ENCODE data around the gene SLC47A2.
"Not testable (repeated sequence)": the region's sequence is repeated elsewhere in the genome, so short reads cannot be mapped to it uniquely, and the experiment has no call there.

SLC47A2 gene

DNA sequence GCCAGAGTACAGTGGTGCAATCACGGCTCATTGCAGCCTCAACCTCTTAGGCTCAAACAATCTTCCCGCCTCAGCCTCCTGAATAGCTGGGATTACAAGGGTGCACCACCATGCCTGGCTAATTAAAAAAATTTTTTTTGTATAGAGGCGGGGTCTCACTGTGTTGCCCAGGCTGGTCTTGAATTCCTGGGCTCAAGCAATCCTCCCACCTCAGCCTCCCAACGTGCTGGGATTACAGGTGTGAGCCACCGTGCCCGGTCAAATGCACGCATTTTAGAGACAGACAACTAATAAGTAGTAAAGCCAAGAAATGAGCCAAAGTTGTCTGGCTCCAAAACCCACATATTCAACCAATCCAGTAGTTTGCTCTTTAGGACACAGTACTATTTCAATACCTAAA lies 46.7 kb downstream of the SLC47A2 start:
- not testable (repeated sequence) for DNase-seq (ENCODE audit: low spot score)

DNA sequence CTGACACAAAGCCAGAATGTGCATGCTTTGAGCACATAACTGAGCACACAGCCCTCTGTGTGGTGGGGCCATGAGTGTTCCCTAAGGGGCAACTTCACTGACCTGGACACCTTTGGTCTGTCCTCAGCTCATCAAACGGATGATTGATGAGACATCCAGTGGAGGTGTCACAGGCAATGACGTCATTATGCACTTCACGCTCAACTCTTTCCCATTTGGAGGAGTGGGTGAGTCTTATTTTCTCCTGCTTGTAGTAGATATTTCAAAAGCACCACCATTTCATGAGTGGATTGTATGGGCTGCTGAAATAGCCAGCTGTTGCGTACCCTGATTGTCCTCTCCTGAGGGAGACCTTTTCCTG lies 51.6 kb downstream of the SLC47A2 start:
- no peak for DNase-seq (ENCODE audit: low spot score)

DNA sequence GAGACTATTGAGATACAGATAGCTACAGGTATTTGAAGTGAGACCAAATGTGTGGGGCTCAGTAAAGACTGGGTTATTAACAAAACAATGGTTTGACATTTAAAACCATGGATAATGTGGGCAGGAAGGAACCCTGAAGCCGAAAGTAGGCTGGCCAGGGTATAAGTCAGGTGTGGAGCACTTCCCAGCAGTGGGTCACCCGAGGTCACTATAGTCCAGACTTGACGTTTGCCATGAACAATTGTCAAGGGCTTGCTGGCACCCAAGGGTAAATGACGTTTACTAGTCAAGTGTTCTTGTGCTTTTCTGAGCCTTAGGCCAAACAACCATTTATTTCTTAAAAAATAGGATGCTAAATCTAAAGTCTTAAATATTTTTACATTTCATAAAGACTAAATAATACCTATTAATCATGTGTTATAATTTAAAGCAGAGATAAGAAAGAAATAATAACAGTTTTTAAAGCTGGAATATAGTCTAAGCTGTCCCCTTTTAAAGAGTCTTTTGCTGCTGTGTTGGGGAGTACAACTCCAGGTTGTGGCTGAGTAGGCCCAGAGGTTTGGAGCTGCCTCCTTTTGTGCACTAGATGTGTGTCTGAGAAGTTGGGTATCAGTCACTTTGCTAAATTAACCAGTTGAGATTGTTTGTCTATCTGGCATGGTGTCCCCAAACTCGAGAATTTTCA lies 52.1 kb downstream of the SLC47A2 start:
- no peak for DNase-seq (ENCODE audit: low spot score)

GRCh38 chr17:19663097-19663496 lies 53.3 kb downstream of the SLC47A2 start:
- DNase-seq (ENCODE audit: low spot score), result no peak

DNA sequence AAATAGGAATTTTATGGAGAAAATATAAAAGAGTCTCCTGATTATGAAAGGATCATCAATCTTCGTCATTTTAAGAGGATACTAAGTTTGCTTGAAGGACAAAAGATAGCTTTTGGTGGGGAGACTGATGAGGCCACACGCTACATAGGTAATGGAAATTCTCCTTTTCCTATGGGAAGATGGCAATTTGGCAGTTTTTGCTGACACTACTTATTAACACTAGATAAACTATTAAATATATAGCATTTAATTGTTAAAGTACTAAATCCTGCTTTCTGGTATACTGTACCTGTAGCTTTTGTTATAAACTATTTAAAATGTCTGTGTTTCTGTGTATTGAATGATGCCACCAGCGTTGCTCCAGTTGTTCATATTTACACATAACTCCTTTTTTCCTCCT lies 55.3 kb downstream of the SLC47A2 start:
- DNase-seq (ENCODE audit: low spot score), result no peak

GRCh38 chr17:19660219-19660870 lies 56.0 kb downstream of the SLC47A2 start:
- no peak for DNase-seq (ENCODE audit: low spot score)

DNA sequence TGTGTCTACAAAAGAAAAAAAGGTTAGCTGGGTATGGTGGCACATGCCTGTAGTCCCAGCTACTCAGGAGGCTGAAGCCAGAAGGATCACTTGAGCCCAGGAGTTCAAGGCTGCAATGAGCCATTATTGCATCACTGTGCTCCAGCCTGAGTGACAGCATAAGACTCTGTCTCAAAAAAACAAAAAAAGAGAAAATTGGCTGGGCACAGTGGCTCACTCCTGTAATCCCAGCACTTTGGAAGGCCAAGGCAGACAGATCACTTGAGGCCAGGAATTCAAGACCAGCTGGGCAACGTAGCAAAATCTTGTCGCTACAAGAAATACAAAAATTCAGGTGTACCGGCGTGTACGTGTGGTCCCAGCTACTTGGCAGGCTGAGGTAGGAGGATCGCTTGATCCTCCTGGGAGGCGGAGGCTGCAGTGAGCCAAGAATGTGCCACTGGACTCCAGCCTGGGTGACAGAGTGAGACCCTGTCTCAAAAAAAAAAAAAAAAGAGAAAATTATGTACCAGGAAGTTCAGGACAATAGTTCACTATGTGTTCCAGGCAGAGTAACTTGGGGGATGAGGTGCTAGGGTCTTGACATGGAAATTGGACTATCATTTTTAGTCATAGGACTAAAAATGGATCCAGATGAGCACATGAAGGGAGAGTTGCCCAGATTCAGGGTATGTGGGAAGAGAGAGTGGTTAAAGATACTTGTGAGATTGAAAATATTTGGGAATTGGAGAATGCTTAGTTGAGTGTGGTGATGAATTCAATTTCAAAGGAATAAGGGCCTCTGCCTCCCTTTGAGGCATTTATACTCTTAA lies 56.8 kb downstream of the SLC47A2 start:
- no peak for DNase-seq (ENCODE audit: low spot score)

DNA sequence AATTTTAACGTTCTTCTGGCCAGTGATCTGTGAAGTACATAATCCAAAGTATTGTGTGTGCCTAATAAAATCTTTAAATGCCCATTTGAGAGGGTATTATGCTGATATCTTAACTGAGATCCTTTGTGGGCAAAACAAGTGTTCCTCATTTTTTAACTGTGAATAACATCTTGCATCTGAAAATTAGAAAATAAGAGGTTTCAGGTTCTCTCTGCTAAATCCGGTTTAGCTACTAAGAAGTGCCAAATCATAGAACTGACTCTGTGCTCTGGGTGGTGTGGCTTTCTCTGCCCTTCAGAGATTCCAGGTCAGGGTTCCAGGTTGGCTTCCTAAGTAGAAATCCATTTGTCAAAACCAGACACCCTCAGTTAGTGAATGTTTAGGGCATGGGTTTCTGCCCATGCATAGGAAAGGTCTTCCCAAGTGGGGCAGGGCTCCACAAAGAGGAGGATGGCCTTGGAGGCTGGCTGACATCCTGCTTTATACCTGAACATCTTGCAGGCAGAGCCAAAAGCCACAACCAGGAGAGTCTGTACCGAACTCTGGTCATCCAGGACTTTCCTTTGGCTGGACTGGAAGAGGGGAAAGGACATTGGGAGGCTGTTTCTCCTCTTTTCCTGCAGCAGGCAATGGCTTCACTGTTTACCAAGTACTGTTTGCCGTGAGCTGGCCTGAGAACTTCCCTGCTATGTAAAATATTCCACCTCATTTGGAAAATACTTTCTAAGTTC lies 59.4 kb downstream of the SLC47A2 start:
- no peak for DNase-seq (ENCODE audit: low spot score)

GRCh38 chr17:19656336-19656735 lies 60.0 kb downstream of the SLC47A2 start:
- DNase-seq (ENCODE audit: low spot score), result no peak

DNA sequence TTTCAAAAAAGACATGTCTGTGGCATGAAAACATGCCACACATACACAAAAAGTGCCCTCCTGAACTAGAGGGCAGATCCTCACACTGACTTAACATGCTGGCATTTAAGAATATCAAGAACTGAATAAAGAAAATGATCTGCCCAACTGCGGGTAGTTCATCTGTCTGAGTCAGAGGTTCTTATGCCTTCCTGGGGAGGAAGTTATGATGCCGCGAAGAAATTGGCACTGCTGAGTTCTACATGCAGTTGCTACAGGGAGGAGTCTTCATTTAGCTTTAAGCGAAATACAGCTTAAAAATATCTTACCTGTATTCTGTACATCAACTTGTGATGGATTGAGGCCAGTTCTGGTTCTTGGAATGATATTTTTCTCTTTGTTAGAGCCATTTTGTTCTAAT lies 61.5 kb downstream of the SLC47A2 start:
- DNase-seq (ENCODE audit: low spot score), result peak; percentile 57

DNA sequence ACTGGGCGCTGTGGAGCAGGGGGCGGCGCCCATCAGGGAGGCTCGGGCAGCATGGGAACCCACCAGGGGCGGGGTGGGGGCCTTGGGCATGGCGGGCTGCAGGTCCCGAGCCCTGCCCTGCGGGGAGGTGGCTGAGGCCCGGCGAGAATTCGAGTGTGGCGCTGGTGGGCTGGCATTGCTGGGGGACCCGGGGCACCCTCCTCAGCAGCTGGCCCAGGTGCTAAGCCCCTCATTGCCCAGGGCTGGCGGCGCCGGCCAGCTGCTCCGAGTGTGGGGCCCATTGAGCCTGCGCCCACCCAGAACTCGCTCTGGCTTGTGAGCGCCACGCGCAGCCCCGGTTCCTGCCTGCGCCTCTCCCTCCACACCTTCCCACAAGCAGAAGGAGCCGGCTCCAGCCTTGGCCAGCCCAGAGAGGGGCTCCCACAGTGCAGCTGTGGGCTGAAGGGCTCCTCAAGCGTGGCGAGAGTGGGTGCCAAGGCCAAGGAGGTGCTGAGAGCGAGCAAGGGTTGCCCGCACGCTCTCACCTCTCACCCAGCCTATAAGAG lies 62.0 kb downstream of the SLC47A2 start:
- no peak for DNase-seq (ENCODE audit: low spot score)

DNA sequence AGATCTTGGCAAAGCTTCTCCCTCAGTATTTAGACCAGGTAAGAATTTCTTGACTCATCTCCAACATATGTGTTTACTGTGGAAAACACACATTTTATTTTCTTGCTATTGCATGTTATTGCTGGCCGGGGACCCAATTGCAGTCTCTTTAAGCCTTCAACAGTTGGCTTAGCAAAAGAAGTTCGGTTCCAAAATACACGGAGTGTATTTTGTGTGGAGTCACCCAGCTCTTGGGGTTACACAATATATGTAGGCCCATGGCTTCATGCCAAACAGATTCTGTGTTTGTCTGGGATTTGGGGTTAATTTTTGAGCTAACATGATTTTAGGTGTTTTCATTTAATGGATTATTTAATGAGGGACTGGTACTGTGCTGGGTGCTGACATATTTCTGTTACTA lies 63.8 kb downstream of the SLC47A2 start:
- DNase-seq (ENCODE audit: low spot score), result no peak

- no peak for DNase-seq (ENCODE audit: low spot score)
Observed at GRCh38 chr17:19651451-19652238, 64.7 kb downstream of the SLC47A2 start.

GRCh38 chr17:19650826-19651225 lies 65.6 kb downstream of the SLC47A2 start:
- DNase-seq (ENCODE audit: low spot score), result no peak

DNA sequence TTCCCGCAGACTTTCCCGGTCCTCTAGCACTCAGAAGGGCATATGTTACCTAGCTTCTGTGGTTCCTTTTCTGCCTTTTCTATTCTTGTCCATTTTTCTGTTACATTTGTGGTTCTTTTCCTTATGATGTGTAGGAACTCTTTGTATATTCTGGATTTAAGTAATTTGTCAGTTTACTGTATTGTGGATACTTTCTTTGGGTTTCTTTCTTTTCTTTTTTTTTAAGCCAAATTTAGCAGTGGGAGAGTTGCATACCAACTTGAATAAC lies 67.2 kb downstream of the SLC47A2 start:
- DNase-seq (ENCODE audit: low spot score), result no peak

- DNase-seq (ENCODE audit: low spot score), result peak; percentile 98
Observed at GRCh38 chr17:19648475-19649273, 67.7 kb downstream of the SLC47A2 start, which contains the start of gene ALDH3A2. Gene ALDH3A2 (plus strand): TSS chr17:19648751. CDS start chr17:19648972, 221 bp downstream.

- peak; percentile 72 for DNase-seq (ENCODE audit: low spot score)
Observed at GRCh38 chr17:19647697-19648474, 68.5 kb downstream of the SLC47A2 start.

DNA sequence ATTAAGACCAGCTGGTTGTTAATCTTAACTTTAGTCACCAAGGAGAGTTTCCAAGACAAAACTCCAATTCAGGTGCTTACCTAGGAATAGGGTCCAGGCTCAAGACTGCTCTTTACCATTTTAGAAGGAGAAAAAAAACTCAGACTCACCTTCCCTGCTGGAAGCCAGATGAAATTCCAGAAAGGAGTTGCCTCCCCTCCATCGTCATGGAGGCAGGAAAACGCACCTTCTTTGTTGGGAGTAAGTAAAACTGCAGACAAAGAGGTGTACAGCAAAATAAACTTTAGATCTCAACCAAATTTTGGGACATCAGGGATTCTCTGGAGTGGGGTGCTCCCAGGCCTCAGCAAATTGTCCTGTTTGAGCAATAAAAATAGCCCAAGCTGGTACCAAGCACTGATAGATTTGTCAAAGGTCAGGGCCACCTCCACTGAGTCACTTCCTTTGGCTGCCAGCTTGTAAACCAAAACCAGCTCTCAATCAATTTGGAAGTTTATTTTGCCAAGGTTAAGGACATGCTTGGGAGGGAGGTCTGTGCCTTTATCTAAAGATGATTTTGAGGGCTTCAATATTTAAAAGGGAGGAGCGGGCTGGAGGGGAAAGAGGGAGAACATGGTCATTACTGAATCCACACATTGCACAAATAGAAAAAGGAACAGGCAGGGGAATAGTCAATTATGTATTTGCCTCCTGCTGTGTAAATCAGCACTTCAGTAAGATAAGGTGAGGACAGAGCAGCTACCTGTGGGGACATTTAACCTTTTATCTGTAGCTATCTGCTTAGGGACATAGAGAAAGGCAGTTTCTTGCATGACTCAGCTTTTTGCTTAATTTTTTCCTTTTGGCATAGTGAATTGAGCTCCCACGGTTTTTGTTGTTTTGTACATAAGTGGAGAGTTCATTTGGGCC lies 69.3 kb downstream of the SLC47A2 start:
- no peak for DNase-seq (ENCODE audit: low spot score)

- peak; percentile 64 for DNase-seq (ENCODE audit: low spot score)
Observed at GRCh38 chr17:19645734-19646201, 70.6 kb downstream of the SLC47A2 start.

Measured in putamen (tissue), 1 donor.